Coronary artery (tissue), 2 donors: ENCODE data around the gene AP3B1.

Experiments
- DNase-seq: peaks from one replicate; pipeline ENCODE4 v3.0.0-alpha.2; 2017; ENCODE audit warnings: low spot score
- H3K27ac ChIP-seq, 2 donors: fragments of 200-600 bp; sonication (generic); one replicate each; pipeline ENCODE4 v1.5.1; 2016 to 2019
- H3K4me3 ChIP-seq: fragments of 200-600 bp; sonication (generic); 2 replicates; pipeline ENCODE4 v1.5.1; 2016; ENCODE audit warnings: mild to moderate bottlenecking, moderate library complexity
- TF ChIP-seq, protein P1 (sequence below): fragments of 200-600 bp; sonication (generic); IDR thresholded peaks from one replicate; pipeline ENCODE4 v1.5.1; 2019; ENCODE audit warnings: antibody characterized with exemption

The AP3B1 gene

GRCh38 chr5:78269088-78269703, 25.3 kb downstream of the AP3B1 start:
- H3K27ac ChIP-seq: no peak overlapping the region
- no peak for DNase-seq
- TF ChIP-seq, protein P1, sequence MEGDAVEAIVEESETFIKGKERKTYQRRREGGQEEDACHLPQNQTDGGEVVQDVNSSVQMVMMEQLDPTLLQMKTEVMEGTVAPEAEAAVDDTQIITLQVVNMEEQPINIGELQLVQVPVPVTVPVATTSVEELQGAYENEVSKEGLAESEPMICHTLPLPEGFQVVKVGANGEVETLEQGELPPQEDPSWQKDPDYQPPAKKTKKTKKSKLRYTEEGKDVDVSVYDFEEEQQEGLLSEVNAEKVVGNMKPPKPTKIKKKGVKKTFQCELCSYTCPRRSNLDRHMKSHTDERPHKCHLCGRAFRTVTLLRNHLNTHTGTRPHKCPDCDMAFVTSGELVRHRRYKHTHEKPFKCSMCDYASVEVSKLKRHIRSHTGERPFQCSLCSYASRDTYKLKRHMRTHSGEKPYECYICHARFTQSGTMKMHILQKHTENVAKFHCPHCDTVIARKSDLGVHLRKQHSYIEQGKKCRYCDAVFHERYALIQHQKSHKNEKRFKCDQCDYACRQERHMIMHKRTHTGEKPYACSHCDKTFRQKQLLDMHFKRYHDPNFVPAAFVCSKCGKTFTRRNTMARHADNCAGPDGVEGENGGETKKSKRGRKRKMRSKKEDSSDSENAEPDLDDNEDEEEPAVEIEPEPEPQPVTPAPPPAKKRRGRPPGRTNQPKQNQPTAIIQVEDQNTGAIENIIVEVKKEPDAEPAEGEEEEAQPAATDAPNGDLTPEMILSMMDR: peak; percentile 17

GRCh38 chr5:78268356-78268755, 26.1 kb downstream of the AP3B1 start:
- Histone ChIP-seq H3K27ac (no peak overlapping the region), H3K4me3 (no peak overlapping the region)
- DNase-seq: no peak
- TF ChIP-seq, protein P1: no peak

More at GRCh38 chr5:78269088-78269703, 25.3 kb downstream of the AP3B1 start:
- H3K4me3 ChIP-seq: no peak overlapping the region

DNA sequence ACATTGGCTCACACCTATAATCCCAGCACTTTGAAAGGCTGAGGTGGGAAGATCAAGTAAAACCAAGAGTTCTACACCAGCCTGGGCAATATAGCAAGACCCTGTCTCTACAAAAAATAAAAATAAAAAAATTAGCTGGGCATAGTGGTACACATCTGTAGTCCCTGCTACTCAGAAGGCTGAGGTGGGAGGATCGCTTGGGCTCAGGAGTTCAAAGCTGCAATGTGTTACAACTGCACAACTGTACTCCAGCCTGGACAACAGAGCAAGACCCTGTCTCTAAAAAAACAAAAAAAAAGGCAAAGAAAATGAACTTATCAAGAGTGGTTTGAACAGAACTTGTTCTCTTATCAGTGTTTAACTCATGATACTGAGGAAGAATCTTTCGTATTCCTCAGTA, 29.3 kb downstream of the AP3B1 start:
- Histone ChIP-seq H3K27ac (no peak overlapping the region), H3K4me3 (no peak overlapping the region)
- no peak for DNase-seq
- TF ChIP-seq, protein P1: no peak

DNA sequence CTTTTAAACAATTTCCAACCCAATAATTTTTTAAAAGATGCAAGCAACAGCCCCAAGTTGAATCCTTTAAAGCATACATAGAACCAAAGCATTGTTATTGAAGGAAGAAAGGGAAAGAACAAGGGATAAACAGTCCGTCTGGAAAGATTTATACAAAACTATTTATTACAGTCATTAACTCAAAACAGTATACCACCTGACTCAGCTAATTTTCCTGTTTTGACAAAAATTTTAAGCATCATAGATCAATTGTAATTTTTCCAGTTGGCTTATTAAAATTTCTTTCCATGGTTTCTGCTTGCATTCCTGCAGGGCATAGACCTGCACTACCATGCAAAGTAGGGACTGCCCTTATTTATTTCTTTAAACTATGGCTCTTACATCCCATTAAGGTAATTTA, 29.9 kb downstream of the AP3B1 start:
- Histone ChIP-seq H3K4me3 (no peak overlapping the region), H3K27ac (no peak overlapping the region)
- TF ChIP-seq, protein P1: no peak
- no peak for DNase-seq

DNA sequence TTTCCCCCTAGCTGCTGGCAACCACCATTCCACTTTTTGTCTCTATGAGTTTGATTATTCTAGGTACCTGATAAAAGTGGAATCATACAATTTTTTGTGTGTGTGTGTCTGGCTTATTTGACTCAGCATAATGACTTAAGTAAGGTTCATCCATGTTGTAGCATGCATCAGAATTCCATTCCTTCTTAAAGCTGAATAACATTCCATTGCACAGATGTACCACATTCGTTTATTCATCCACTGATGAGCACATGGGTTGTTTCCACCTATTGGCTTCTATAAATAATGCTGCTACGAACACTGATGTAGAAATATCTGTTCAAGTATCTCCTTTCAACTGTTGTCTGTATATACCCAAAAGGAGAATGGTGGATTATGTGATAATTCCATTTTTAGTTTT, 33.7 kb downstream of the AP3B1 start:
- Histone ChIP-seq H3K4me3 (no peak overlapping the region), H3K27ac (no peak overlapping the region)
- no peak for DNase-seq
- TF ChIP-seq, protein P1: no peak

DNA sequence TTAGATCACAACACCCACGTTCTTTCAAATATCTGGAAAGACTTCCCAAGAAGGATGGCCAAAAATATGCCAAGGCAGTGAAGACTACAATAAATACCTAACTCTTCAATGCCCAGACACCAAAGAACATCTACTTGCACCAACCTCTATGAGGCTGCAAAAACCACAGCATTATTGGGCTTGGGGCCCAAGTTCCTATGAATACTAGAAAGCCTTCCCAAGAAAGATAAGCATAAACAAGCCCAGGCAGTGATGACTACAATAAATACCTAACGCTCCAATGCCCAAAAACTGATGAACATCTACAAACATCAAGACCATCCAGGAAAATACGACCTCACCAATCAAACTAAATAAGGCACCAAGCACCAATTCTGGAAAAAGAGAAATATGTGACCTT, 41.3 kb downstream of the AP3B1 start:
- no peak overlapping the region for H3K4me3 ChIP-seq
- no peak overlapping the region for H3K27ac ChIP-seq
- no peak for DNase-seq
- TF ChIP-seq, protein P1: no peak

- Histone ChIP-seq H3K27ac (no peak overlapping the region), H3K4me3 (no peak overlapping the region)
- DNase-seq: no peak
- TF ChIP-seq, protein P1: no peak
Observed at GRCh38 chr5:78252715-78253114, 41.8 kb downstream of the AP3B1 start.
